Measurements from ENCODE around the gene PPP4R4. TPM values are rescaled to one million over a fixed set of nuclear protein-coding genes. Genes with fewer than 3 reads are reported as not detected.

PPP4R4 gene
- total RNA-seq, 4 donors from 2014 or later = 0.13 TPM; not detected in 3

- no peak for TF ChIP-seq POLR2A (IDR thresholded peaks at IDR 0.05)
- TF ChIP-seq CTCF (IDR thresholded peaks at IDR 0.05 in 4 of 5, conservative IDR thresholded peaks at IDR 0.05 in 1 of 5) = no peak
- in situ Hi-C loops (cut with MboI; ENCODE audit: low sequenced_read_pairs in 4 of 4) = no loop called here
Observed at GRCh38 chr14:94126800-94127199, 47.3 kb upstream of the PPP4R4 start.

GRCh38 chr14:94127330-94127729 lies 46.8 kb upstream of the PPP4R4 start:
- TF ChIP-seq CTCF (IDR thresholded peaks at IDR 0.05 in 4 of 5, conservative IDR thresholded peaks at IDR 0.05 in 1 of 5) (no peak), POLR2A (IDR thresholded peaks at IDR 0.05) (no peak)
- H3K9me3 ChIP-seq = no peaks in the 10 kb centered on the region
- H3K27ac ChIP-seq = no peak overlapping the region
- intact Hi-C loops (cut with DNase I; ENCODE audit: low total_unique reads) (loop anchor here (5.0 kb wide), 1 partner anchor 45 kb away; the partner anchor contains the start of genes DDX24 and IFI27L1), in situ Hi-C loops (cut with MboI; ENCODE audit: low sequenced_read_pairs in 4 of 4) (no loop called here)
- no peak for DNase-seq
- no peaks in the 10 kb centered on the region for H3K27me3 ChIP-seq
- ATAC-seq = no peak
- peaks cover 8 to 11% of the 10 kb centered on the region in 2 donors for H3K4me1 ChIP-seq
- H3K4me3 ChIP-seq = no peak overlapping the region
- H3K36me3 ChIP-seq = no peaks in the 10 kb centered on the region

More at GRCh38 chr14:94126800-94127199, 47.3 kb upstream of the PPP4R4 start:
- Histone ChIP-seq H3K9me3 (no peaks in the 10 kb centered on the region), H3K27ac (no peak overlapping the region), H3K4me1 (peaks cover 8 to 11% of the 10 kb centered on the region in 2 donors), H3K4me3 (no peak overlapping the region), H3K27me3 (no peaks in the 10 kb centered on the region), H3K36me3 (no peaks in the 10 kb centered on the region)
- no peak for DNase-seq
- no peak for ATAC-seq
- intact Hi-C loops (cut with DNase I; ENCODE audit: low total_unique reads) = loop anchor here (5.0 kb wide), 1 partner anchor 44 kb away; the partner anchor contains the start of genes DDX24 and IFI27L1

- H3K4me1 ChIP-seq = peaks cover 8 to 11% of the 10 kb centered on the region in 2 donors
- no peaks in the 10 kb centered on the region for H3K9me3 ChIP-seq
- no peak for TF ChIP-seq CTCF (IDR thresholded peaks at IDR 0.05 in 4 of 5, conservative IDR thresholded peaks at IDR 0.05 in 1 of 5)
- no peak for TF ChIP-seq POLR2A (IDR thresholded peaks at IDR 0.05)
- H3K27me3 ChIP-seq = no peaks in the 10 kb centered on the region
- H3K4me3 ChIP-seq = no peak overlapping the region
- no peak for DNase-seq
- no peaks in the 10 kb centered on the region for H3K36me3 ChIP-seq
- ATAC-seq = no peak
- intact Hi-C loops (cut with DNase I; ENCODE audit: low total_unique reads) = loop anchor here (5.0 kb wide), 1 partner anchor 46 kb away; the partner anchor contains the start of genes DDX24 and IFI27L1
- in situ Hi-C loops (cut with MboI; ENCODE audit: low sequenced_read_pairs in 4 of 4) = no loop called here
- H3K27ac ChIP-seq = peak overlapping the region in 3 of 4 donors; percentile 62 to 76 (median 74)
Observed at GRCh38 chr14:94128216-94128839, 45.8 kb upstream of the PPP4R4 start.

- TF ChIP-seq POLR2A (IDR thresholded peaks at IDR 0.05) = peak; percentile 14 to 25
- peak in 3 of 5 experiments; percentile 10 to 45 (median 26) for TF ChIP-seq CTCF (IDR thresholded peaks at IDR 0.05 in 4 of 5, conservative IDR thresholded peaks at IDR 0.05 in 1 of 5)
- ATAC-seq (peak; percentile 66 to 90), DNase-seq (peak; percentile 54 to 56)
- no peaks in the 10 kb centered on the region for H3K27me3 ChIP-seq
- intact Hi-C loops (cut with DNase I; ENCODE audit: low total_unique reads) (loop anchor here (5.0 kb wide), 1 partner anchor 47 kb away; the partner anchor contains the start of genes DDX24 and IFI27L1), in situ Hi-C loops (cut with MboI; ENCODE audit: low sequenced_read_pairs in 4 of 4) (no loop called here)
- H3K4me1 ChIP-seq = peaks cover 8 to 11% of the 10 kb centered on the region in 2 donors
- peak within 1 kb of the TSS; percentile 53 to 76 (median 68) for H3K27ac ChIP-seq
- H3K36me3 ChIP-seq = no peaks in the 10 kb centered on the region
- H3K4me3 ChIP-seq = peak within 1 kb of the TSS; percentile 50 to 60 (median 54)
- H3K9me3 ChIP-seq = no peaks in the 10 kb centered on the region
Observed at GRCh38 chr14:94129111-94129757, 44.9 kb upstream of the PPP4R4 start, which contains the start of gene IFI27L2. TSS of gene IFI27L2 (minus strand) at chr14:94129604. CDS start at chr14:94129564, 40 bp downstream.
